ENCODE data around the gene TMEM100.
A peak's percentile ranks its signal among the peaks of the same experiment; 100 is the strongest.

TMEM100 gene

GRCh38 chr17:55743103-55743679 lies 20.5 kb upstream of the TMEM100 start:
- no peak for ATAC-seq
- no peak for DNase-seq

- DNase-seq (no peak), ATAC-seq (no peak)
Measured at GRCh38 chr17:55742272-55743102, 19.8 kb upstream of the TMEM100 start.

GRCh38 chr17:55741356-55741700 lies 18.7 kb upstream of the TMEM100 start:
- no peak for DNase-seq
- ATAC-seq: no peak

- no peak for DNase-seq
- no peak for ATAC-seq
Measured at GRCh38 chr17:55740511-55741355, 18.1 kb upstream of the TMEM100 start.

GRCh38 chr17:55737976-55738501 lies 15.4 kb upstream of the TMEM100 start:
- ATAC-seq: no peak

GRCh38 chr17:55735731-55736405 lies 13.2 kb upstream of the TMEM100 start:
- no peak for ATAC-seq
- peak; percentile 43 for DNase-seq

More at GRCh38 chr17:55737976-55738501, 15.4 kb upstream of the TMEM100 start:
- DNase-seq: no peak

GRCh38 chr17:55734128-55734781 lies 11.6 kb upstream of the TMEM100 start:
- ATAC-seq (peak; percentile 71), DNase-seq (no peak)

- ATAC-seq (peak; percentile 62), DNase-seq (peak; percentile 13)
Measured at GRCh38 chr17:55731586-55732250, 9.1 kb upstream of the TMEM100 start.

- DNase-seq (no peak), ATAC-seq (no peak)
Measured at GRCh38 chr17:55730808-55731207, 8.1 kb upstream of the TMEM100 start.

- ATAC-seq: no peak
- DNase-seq: no peak
Measured at GRCh38 chr17:55730380-55730779, 7.7 kb upstream of the TMEM100 start.

- DNase-seq: no peak
- no peak for ATAC-seq
Measured at GRCh38 chr17:55729484-55729883, 6.8 kb upstream of the TMEM100 start.

GRCh38 chr17:55728833-55729232 lies 6.2 kb upstream of the TMEM100 start:
- ATAC-seq: no peak
- no peak for DNase-seq

- ATAC-seq: no peak
- DNase-seq: no peak
Measured at GRCh38 chr17:55728361-55728760, 5.7 kb upstream of the TMEM100 start.

- no peak for ATAC-seq
- no peak for DNase-seq
Measured at GRCh38 chr17:55727920-55728319, 5.3 kb upstream of the TMEM100 start.

GRCh38 chr17:55727275-55727674 lies 4.6 kb upstream of the TMEM100 start:
- ATAC-seq: no peak

GRCh38 chr17:55726440-55726839 lies 3.8 kb upstream of the TMEM100 start:
- ATAC-seq (no peak), DNase-seq (no peak)

More at GRCh38 chr17:55727275-55727674, 4.6 kb upstream of the TMEM100 start:
- no peak for DNase-seq

GRCh38 chr17:55723488-55723848 lies 804 bp upstream of the TMEM100 start:
- no peak for DNase-seq
- no peak for ATAC-seq

GRCh38 chr17:55722016-55722736 lies 488 bp downstream of the TMEM100 start:
- DNase-seq (no peak), ATAC-seq (no peak)

GRCh38 chr17:55720919-55721836 lies 1.5 kb downstream of the TMEM100 start:
- ATAC-seq: no peak

More at GRCh38 chr17:55720919-55721836, 1.5 kb downstream of the TMEM100 start:
- no peak for DNase-seq

Measured in stimulated activated naive CD8-positive, alpha-beta T cell treated with anti-CD3 and anti-CD28 coated beads, Interleukin-15, Interleukin-2, amounts not matched to agents 100 U/mL and 50 U/mL, for 24 hours (primary cell).